Endothelial cell of umbilical vein (primary cell): ENCODE results near the gene LNX2. TPM values are rescaled to one million over a fixed set of nuclear protein-coding genes. Genes with fewer than 3 reads are reported as not detected.

Experiments
- BruUV-seq: library from RNA; stranded (reverse); fragments of 400-500 nt; replicated peaks from 2 replicates; lab custom pipeline; 2021; lab: Mats Ljungman, UMichigan
- CTCF ChIA-PET: fragments of 300-600, 350-600 bp; sonication (Branson Sonifier 250); formaldehyde crosslinking; loops from one replicate; lab custom pipeline; 2021; ENCODE audit warnings: antibody characterized with exemption, inconsistent platforms; lab: Charles Lee
- POLR2A ChIA-PET: fragments of 300-600, 350-600 bp; sonication (Branson Sonifier 250); formaldehyde crosslinking; loops from one replicate; lab custom pipeline; 2021; ENCODE audit warnings: antibody characterized with exemption, inconsistent platforms; lab: Charles Lee
- DNase-seq: peaks from one replicate; pipeline ENCODE4 v3.0.0-alpha.2; 2011; ENCODE audit warnings: low read depth, low spot score
- FAIRE-seq: peaks from 2 replicates; lab custom pipeline; 2011; peaks lifted over from hg19 to GRCh38; lab: Jason Lieb, UNC
- H2AFZ ChIP-seq: 2 replicates; pipeline ENCODE4 v1.6.0; 2012; ENCODE audit warnings: low read depth, low read length, control low read depth, inconsistent platforms
- H3K27ac ChIP-seq: 2 replicates; pipeline ENCODE4 v1.5.1; 2011; ENCODE audit warnings: low read depth, mild to moderate bottlenecking, control low read depth, low read length, moderate library complexity; ENCODE audit not compliant: insufficient read depth
- H3K27me3 ChIP-seq, 2 experiments: 2 replicates each; pipeline versions ENCODE4 v1.6.0 to v1.6.1; 2011; ENCODE audit warnings: low read length in 2 of 2, mixed read lengths in 1 of 2; ENCODE audit not compliant: control insufficient read depth in 2 of 2, insufficient read depth in 2 of 2
- H3K36me3 ChIP-seq, 2 experiments: 2 replicates in 1 of 2; 3 replicates in 1 of 2; pipeline ENCODE4 v1.5.1; 2011; ENCODE audit warnings: low read length in 2 of 2, mild to moderate bottlenecking in 1 of 2, moderate library complexity in 1 of 2; ENCODE audit not compliant: control insufficient read depth in 2 of 2, insufficient read depth in 2 of 2; ENCODE audit errors: extremely low read depth in 1 of 2
- H3K4me1 ChIP-seq: 3 replicates; pipeline ENCODE4 v1.5.1; 2011; ENCODE audit warnings: mild to moderate bottlenecking, low read length; ENCODE audit not compliant: control insufficient read depth, insufficient read depth; ENCODE audit errors: extremely low read depth
- H3K4me2 ChIP-seq: 2 replicates; pipeline ENCODE4 v1.6.1; 2011; ENCODE audit warnings: low read length, control low read depth, mixed read lengths; ENCODE audit not compliant: insufficient read depth
- H3K4me3 ChIP-seq, 3 experiments: fragments of 200-600 bp in 1 of 3; sonication (generic), shearing (Covaris generic) in 1 of 3; replicated peaks in 1 of 3; 2 replicates each; pipeline ENCODE4 v1.5.1; 2011 to 2016; ENCODE audit warnings: control low read depth in 3 of 3, low read length in 3 of 3, mild to moderate bottlenecking in 2 of 3, inconsistent platforms in 1 of 3, low read depth in 1 of 3, moderate library complexity in 1 of 3; ENCODE audit not compliant: insufficient read depth in 1 of 3
- H3K79me2 ChIP-seq: 2 replicates; pipeline ENCODE4 v1.6.0; 2012; ENCODE audit warnings: low read length, inconsistent platforms; ENCODE audit not compliant: control insufficient read depth, insufficient read depth
- H3K9ac ChIP-seq: replicated peaks from 2 replicates; pipeline ENCODE3; 2011; ENCODE audit warnings: low read length, control low read depth; ENCODE audit not compliant: insufficient read depth; ENCODE audit errors: extremely low read depth
- H3K9me1 ChIP-seq: replicated peaks from 3 replicates; pipeline ENCODE4 v1.6.0; 2011; ENCODE audit warnings: mild to moderate bottlenecking, low read length; ENCODE audit not compliant: control insufficient read depth, insufficient read depth; ENCODE audit errors: extremely low read depth
- H3K9me3 ChIP-seq: replicated peaks from 2 replicates; pipeline ENCODE4 v1.5.1; 2012; ENCODE audit warnings: low read length, inconsistent platforms; ENCODE audit not compliant: control insufficient read depth, insufficient read depth
- H4K20me1 ChIP-seq: replicated peaks from 2 replicates; pipeline ENCODE3; 2011; ENCODE audit warnings: mild to moderate bottlenecking, low read length; ENCODE audit not compliant: control insufficient read depth, insufficient read depth; ENCODE audit errors: extremely low read depth
- EZH2 ChIP-seq: IDR thresholded peaks from 2 replicates; pipeline ENCODE4 v1.6.1; 2012; ENCODE audit warnings: borderline replicate concordance, low read depth, mild to moderate bottlenecking, moderate library complexity, low read length, inconsistent platforms; ENCODE audit not compliant: severe bottlenecking
- FOS ChIP-seq: IDR thresholded peaks from 2 replicates; pipeline ENCODE4 v1.6.1; 2011; ENCODE audit warnings: mild to moderate bottlenecking, low read length, moderate library complexity, borderline replicate concordance; ENCODE audit not compliant: insufficient read depth
- GATA2 ChIP-seq: IDR thresholded peaks from 2 replicates; pipeline ENCODE4 v1.7.0; 2011; ENCODE audit warnings: low read depth, mild to moderate bottlenecking, moderate library complexity, mixed read lengths, low read length; ENCODE audit not compliant: insufficient read length, insufficient read depth
- JUN ChIP-seq: IDR thresholded peaks from 2 replicates; pipeline ENCODE4 v1.6.1; 2011; ENCODE audit warnings: borderline replicate concordance, low read depth; ENCODE audit not compliant: insufficient read length, insufficient read depth
- MYC ChIP-seq: IDR thresholded peaks from one replicate; pipeline ENCODE4 v1.6.1; 2011; ENCODE audit warnings: mild to moderate bottlenecking, low read depth, low read length
- POLR2A ChIP-seq: IDR thresholded peaks from 2 replicates; pipeline ENCODE4 v1.6.1; 2012; ENCODE audit warnings: low read depth, mild to moderate bottlenecking, control low read depth, low read length
- POLR2AphosphoS5 ChIP-seq: IDR thresholded peaks from 2 replicates; pipeline ENCODE4 v1.6.1; 2012; ENCODE audit warnings: low read depth, mild to moderate bottlenecking, control low read depth, low read length, moderate library complexity; ENCODE audit not compliant: insufficient read depth
- dilution Hi-C: fragments of 300-500 bp; cut with MboI; formaldehyde crosslinking; loops from one replicate; pipeline ENCODE4 v1.15.0; 2019; ENCODE audit warnings: low sequenced_read_pairs; ENCODE audit not compliant: extremely low pct_ligation_motif_present
- intact Hi-C: fragments of 100-400 bp; cut with micrococcal nuclease; formaldehyde crosslinking; loops from one replicate; pipeline ENCODE4 v1.10.0; 2022
- polyA plus RNA-seq, 4 experiments: library from polyadenylated mRNA; depleted of rRNA in 3 of 4; stranded (reverse) in 3 of 4; unstranded in 1 of 4; fragments of >200 nt; gene quantifications; 2 replicates each; pipeline versions ENCODE4 v1.2.1 to v1.2.3, GENCODE V29; 2011 to 2012; ENCODE audit warnings: missing spikeins in 1 of 4
- total RNA-seq: library from RNA; stranded (reverse); gene quantifications from 2 replicates; pipeline ENCODE4 v1.2.3, GENCODE V29; 2021
- TF ChIP-seq, protein P1 (sequence below), 2 donors: IDR thresholded peaks; 1 replicate in 1 of 2; 2 replicates in 1 of 2; pipeline ENCODE4 v1.5.1; 2011; ENCODE audit warnings: low read length in 2 of 2, mild to moderate bottlenecking in 2 of 2, moderate library complexity in 2 of 2, control low read depth in 1 of 2, inconsistent platforms in 1 of 2, low read depth in 1 of 2; ENCODE audit not compliant: insufficient read depth in 1 of 2; ENCODE audit errors: extremely low read depth in 1 of 2
- TF ChIP-seq, protein P2 (sequence below): IDR thresholded peaks from 2 replicates; pipeline ENCODE4 v1.6.1; 2011; ENCODE audit not compliant: insufficient read depth, insufficient read length

The LNX2 gene
- total and polyA plus RNA-seq, 2 donors (not counting 3 experiments of a cell fraction or from before 2014, with no cell fraction given): 7.0 to 9.1 TPM

DNA sequence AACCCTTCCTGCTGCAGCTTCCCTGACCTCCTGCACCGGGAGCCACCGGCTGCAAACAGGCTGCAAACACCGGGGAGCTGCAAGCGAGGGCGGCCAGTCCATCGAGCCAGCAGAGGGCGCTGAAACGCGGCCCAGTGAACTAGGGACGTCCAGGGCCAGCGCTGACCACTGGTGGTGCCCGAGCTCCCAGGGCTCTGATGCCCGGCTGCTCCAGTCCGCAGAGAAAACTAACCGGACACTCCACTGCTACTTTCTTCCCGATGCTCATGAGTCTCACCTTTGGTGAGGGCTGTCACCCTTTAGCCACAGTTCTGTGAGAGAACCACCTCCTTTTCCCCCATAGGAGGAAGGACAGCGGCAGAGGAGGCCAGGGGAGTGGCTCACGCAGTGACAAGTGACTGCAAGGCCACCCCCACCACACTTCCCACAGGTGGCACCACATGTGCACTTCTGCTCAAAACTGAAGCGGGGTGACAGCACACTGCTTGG is 87.1 kb downstream of the LNX2 start:
- CTCF ChIA-PET: interaction anchor here (0.5 to 11.4 kb wide), 54 partner anchors 8 to 548 kb away, joined by 3 to 484 read pairs (median 5); partner anchors contain the start of genes LNX2 and POLR1D
- Histone ChIP-seq H3K9ac (no peak overlapping the region), H3K27ac (no peak overlapping the region), H3K27me3 (no peaks in the 10 kb centered on the region), H3K4me1 (no peaks in the 10 kb centered on the region), H3K4me3 (no peak overlapping the region), H3K79me2 (no peaks in the 10 kb centered on the region), H3K9me1 (no peaks in the 10 kb centered on the region), H3K4me2 (no peak overlapping the region), H3K36me3 (no peaks in the 10 kb centered on the region), H3K9me3 (no peaks in the 10 kb centered on the region), H2AFZ (peak overlapping the region; percentile 48), H4K20me1 (no peaks in the 10 kb centered on the region)
- intact Hi-C loops: loop anchor here (1.0 to 5.0 kb wide), 5 partner anchors 89 to 419 kb away; no protein-coding TSS in a partner anchor
- POLR2A ChIA-PET: no interaction called here
- dilution Hi-C loops: loop anchor here (25.0 kb wide), 1 partner anchor 304 kb away; no protein-coding TSS in a partner anchor
- TF ChIP-seq, protein P1, sequence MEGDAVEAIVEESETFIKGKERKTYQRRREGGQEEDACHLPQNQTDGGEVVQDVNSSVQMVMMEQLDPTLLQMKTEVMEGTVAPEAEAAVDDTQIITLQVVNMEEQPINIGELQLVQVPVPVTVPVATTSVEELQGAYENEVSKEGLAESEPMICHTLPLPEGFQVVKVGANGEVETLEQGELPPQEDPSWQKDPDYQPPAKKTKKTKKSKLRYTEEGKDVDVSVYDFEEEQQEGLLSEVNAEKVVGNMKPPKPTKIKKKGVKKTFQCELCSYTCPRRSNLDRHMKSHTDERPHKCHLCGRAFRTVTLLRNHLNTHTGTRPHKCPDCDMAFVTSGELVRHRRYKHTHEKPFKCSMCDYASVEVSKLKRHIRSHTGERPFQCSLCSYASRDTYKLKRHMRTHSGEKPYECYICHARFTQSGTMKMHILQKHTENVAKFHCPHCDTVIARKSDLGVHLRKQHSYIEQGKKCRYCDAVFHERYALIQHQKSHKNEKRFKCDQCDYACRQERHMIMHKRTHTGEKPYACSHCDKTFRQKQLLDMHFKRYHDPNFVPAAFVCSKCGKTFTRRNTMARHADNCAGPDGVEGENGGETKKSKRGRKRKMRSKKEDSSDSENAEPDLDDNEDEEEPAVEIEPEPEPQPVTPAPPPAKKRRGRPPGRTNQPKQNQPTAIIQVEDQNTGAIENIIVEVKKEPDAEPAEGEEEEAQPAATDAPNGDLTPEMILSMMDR (IDR thresholded peaks at IDR 0.05; ENCODE audit: extremely low read depth in 1 of 2, insufficient read depth in 1 of 2, low read depth in 1 of 2, low read length in 2 of 2): peak; percentile 95 to 99
- TF ChIP-seq POLR2A: no peak
- peak; percentile 91 for FAIRE-seq
- DNase-seq: peak; percentile 69
- BruUV-seq: no TSS peak

DNA sequence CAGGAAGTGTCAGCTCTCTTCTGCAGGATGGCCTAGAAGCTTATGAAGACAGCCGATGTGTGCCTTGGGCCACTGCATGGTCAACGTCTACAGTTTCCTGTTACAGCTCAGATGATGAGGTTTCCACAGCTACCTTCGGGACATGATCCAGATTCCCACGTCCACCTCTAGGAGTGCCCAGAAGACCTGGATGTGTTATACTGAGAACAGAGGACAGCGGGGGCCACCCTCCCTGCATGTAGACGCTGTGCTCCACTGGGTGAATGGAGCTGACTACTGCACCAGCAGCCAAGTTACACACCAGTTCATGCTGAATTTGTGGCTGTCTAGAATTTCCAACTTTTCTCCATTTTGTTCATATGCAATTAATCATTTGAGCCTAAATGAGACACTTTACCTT is 91.4 kb downstream of the LNX2 start:
- H3K4me3 ChIP-seq: no peak overlapping the region
- CTCF ChIA-PET: interaction anchor here (0.9 to 11.4 kb wide), 4 partner anchors 184 to 543 kb away, joined by 3 to 484 read pairs (median 5); no protein-coding TSS in a partner anchor
- FAIRE-seq: no peak
- POLR2A ChIA-PET: no interaction called here
- H3K9me1 ChIP-seq: no peaks in the 10 kb centered on the region
- intact Hi-C loops: no loop called here
- no peaks in the 10 kb centered on the region for H3K27me3 ChIP-seq
- H3K9me3 ChIP-seq: no peaks in the 10 kb centered on the region
- TF ChIP-seq, protein P2, sequence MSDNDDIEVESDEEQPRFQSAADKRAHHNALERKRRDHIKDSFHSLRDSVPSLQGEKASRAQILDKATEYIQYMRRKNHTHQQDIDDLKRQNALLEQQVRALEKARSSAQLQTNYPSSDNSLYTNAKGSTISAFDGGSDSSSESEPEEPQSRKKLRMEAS: no peak
- no peak for TF ChIP-seq MYC
- no peak for TF ChIP-seq POLR2A
- TF ChIP-seq GATA2: no peak
- no peak for TF ChIP-seq JUN
- TF ChIP-seq POLR2AphosphoS5: no peak
- no peak for TF ChIP-seq FOS
- TF ChIP-seq EZH2: no peak
- TF ChIP-seq, protein P1 (IDR thresholded peaks at IDR 0.05; ENCODE audit: extremely low read depth in 1 of 2, insufficient read depth in 1 of 2, low read depth in 1 of 2, low read length in 2 of 2): no peak
- no peak overlapping the region for H2AFZ ChIP-seq
- BruUV-seq: no TSS peak
- DNase-seq: no peak
- H3K36me3 ChIP-seq: no peaks in the 10 kb centered on the region
- dilution Hi-C loops: loop anchor here (25.0 kb wide), 1 partner anchor 308 kb away; no protein-coding TSS in a partner anchor
- H3K27ac ChIP-seq: no peak overlapping the region
- no peak overlapping the region for H3K4me2 ChIP-seq
- no peaks in the 10 kb centered on the region for H4K20me1 ChIP-seq
- peaks cover 7% of the 10 kb centered on the region for H3K4me1 ChIP-seq
- H3K9ac ChIP-seq: no peak overlapping the region
- no peaks in the 10 kb centered on the region for H3K79me2 ChIP-seq
